ENCODE results near the gene SLIT3.

Gene SLIT3

GRCh38 chr5:168903061-168903460 is 397.9 kb downstream of the SLIT3 start:
- DNase-seq: no peak

GRCh38 chr5:168899673-168900072 is 401.3 kb downstream of the SLIT3 start:
- DNase-seq: no peak

GRCh38 chr5:168899264-168899663 is 401.7 kb downstream of the SLIT3 start:
- DNase-seq: no peak

- no peak for DNase-seq
Measured at GRCh38 chr5:168898247-168898911, 402.6 kb downstream of the SLIT3 start.

- DNase-seq: no peak
Measured at GRCh38 chr5:168897387-168898122, 403.4 kb downstream of the SLIT3 start.

- DNase-seq: no peak
Measured at GRCh38 chr5:168895295-168896071, 405.5 kb downstream of the SLIT3 start.

- no peak for DNase-seq
Measured at GRCh38 chr5:168893283-168893682, 407.7 kb downstream of the SLIT3 start.

GRCh38 chr5:168892618-168893186 is 408.2 kb downstream of the SLIT3 start:
- DNase-seq: no peak

GRCh38 chr5:168890816-168891812 is 409.8 kb downstream of the SLIT3 start:
- no peak for DNase-seq

- DNase-seq: no peak
Measured at GRCh38 chr5:168889039-168889438, 411.9 kb downstream of the SLIT3 start.

GRCh38 chr5:168887931-168888330 is 413.0 kb downstream of the SLIT3 start:
- no peak for DNase-seq

- DNase-seq: no peak
Measured at GRCh38 chr5:168886157-168886556, 414.8 kb downstream of the SLIT3 start.

GRCh38 chr5:168885324-168886120 is 415.4 kb downstream of the SLIT3 start:
- no peak for DNase-seq

GRCh38 chr5:168883991-168884390 is 416.9 kb downstream of the SLIT3 start:
- no peak for DNase-seq

- DNase-seq: no peak
Measured at GRCh38 chr5:168883281-168883741, 417.6 kb downstream of the SLIT3 start.

- DNase-seq: no peak
Measured at GRCh38 chr5:168882283-168882682, 418.7 kb downstream of the SLIT3 start.

- DNase-seq: no peak
Measured at GRCh38 chr5:168881427-168882149, 419.4 kb downstream of the SLIT3 start.

- DNase-seq: no peak
Measured at GRCh38 chr5:168879929-168880328, 421.0 kb downstream of the SLIT3 start.

GRCh38 chr5:168879331-168879730 is 421.6 kb downstream of the SLIT3 start:
- DNase-seq: no peak

GRCh38 chr5:168878135-168878745 is 422.7 kb downstream of the SLIT3 start:
- no peak for DNase-seq
